OCI-LY3 (cell line): ENCODE measurements around the gene PTPRR.

Source experiments
- H2AFZ ChIP-seq: fragments of 200-600, 300-600 bp; shearing (Covaris generic); 2 replicates; pipeline ENCODE4 v1.6.0; 2014; ENCODE audit warnings: antibody characterized with exemption, low read depth, low read length
- H3K27ac ChIP-seq: fragments of 200-600, 300-600 bp; sonication (generic); 2 replicates; pipeline ENCODE4 v1.5.1; 2014; ENCODE audit warnings: mild to moderate bottlenecking, low read length, moderate library complexity, mixed read lengths
- H3K27me3 ChIP-seq: fragments of 200-600, 300-600 bp; sonication (generic); 2 replicates; pipeline ENCODE4 v1.6.1; 2014; ENCODE audit warnings: low read depth, low read length, mixed read lengths
- H3K36me3 ChIP-seq: fragments of 200-600, 300-600 bp; sonication (generic); replicated peaks from 2 replicates; pipeline ENCODE3; 2014; ENCODE audit warnings: low read depth, low read length, mixed read lengths
- H3K4me1 ChIP-seq: fragments of 300-600, 200-600 bp; sonication (generic); 2 replicates; pipeline ENCODE4 v1.6.1; 2014; ENCODE audit warnings: low read length, mixed read lengths
- H3K4me2 ChIP-seq: fragments of 200-600, 300-600 bp; sonication (generic); 2 replicates; pipeline ENCODE4 v1.6.1; 2014; ENCODE audit warnings: low read length, mixed read lengths
- H3K4me3 ChIP-seq: fragments of 300-600, 200-600 bp; sonication (generic); 2 replicates; pipeline ENCODE4 v1.5.1; 2014; ENCODE audit warnings: antibody characterized with exemption, mild to moderate bottlenecking, low read length, moderate library complexity
- H3K79me2 ChIP-seq: fragments of 300-600, 200-600 bp; shearing (Covaris generic); 2 replicates; pipeline ENCODE4 v1.6.1; 2014; ENCODE audit warnings: mild to moderate bottlenecking, low read length, mixed read lengths
- H3K9ac ChIP-seq: fragments of 300-600, 200-600 bp; shearing (Covaris generic); 2 replicates; pipeline ENCODE4 v1.6.0; 2014; ENCODE audit warnings: mild to moderate bottlenecking, low read length, moderate library complexity
- H3K9me3 ChIP-seq: fragments of 200-600, 300-600 bp; shearing (Covaris generic); 2 replicates; pipeline ENCODE4 v1.6.1; 2014; ENCODE audit warnings: low read length, mixed read lengths; ENCODE audit not compliant: insufficient read depth
- H4K20me1 ChIP-seq: fragments of 200-600, 300-600 bp; sonication (generic); 2 replicates; pipeline ENCODE4 v1.6.1; 2016; ENCODE audit warnings: low read length, mixed read lengths; ENCODE audit not compliant: insufficient read depth
- CTCF ChIP-seq: fragments of 200-600, 300-600 bp; sonication (generic); IDR thresholded peaks from 2 replicates; pipeline ENCODE4 v1.5.1; 2014; ENCODE audit warnings: antibody characterized with exemption, low read length, low read depth
- EZH2phosphoT487 ChIP-seq: fragments of 200-600 bp; shearing (Covaris generic); IDR thresholded peaks from 2 replicates; pipeline ENCODE4 v1.6.1; 2018; ENCODE audit warnings: antibody characterized with exemption, mixed run types, low read depth

PTPRR gene

GRCh38 chr12:70927356-70927755 is 6.8 kb upstream of the PTPRR start:
- no peaks in the 10 kb centered on the region for H3K27me3 ChIP-seq
- no peaks in the 10 kb centered on the region for H3K79me2 ChIP-seq
- H2AFZ ChIP-seq: no peak overlapping the region
- no peak overlapping the region for H3K4me2 ChIP-seq
- H3K9ac ChIP-seq: no peak overlapping the region
- H4K20me1 ChIP-seq: no peaks in the 10 kb centered on the region
- H3K36me3 ChIP-seq: no peaks in the 10 kb centered on the region
- no peak overlapping the region for H3K27ac ChIP-seq
- no peaks in the 10 kb centered on the region for H3K4me1 ChIP-seq
- TF ChIP-seq EZH2phosphoT487 (no peak), CTCF (no peak)
- H3K4me3 ChIP-seq: no peak overlapping the region
- no peaks in the 10 kb centered on the region for H3K9me3 ChIP-seq

- H3K4me3 ChIP-seq: no peak overlapping the region
- no peak for TF ChIP-seq EZH2phosphoT487
- TF ChIP-seq CTCF: no peak
Observed at GRCh38 chr12:70925539-70925938, 5.0 kb upstream of the PTPRR start.

GRCh38 chr12:70920891-70921290 is 353 bp upstream of the PTPRR start:
- Histone ChIP-seq H2AFZ (no peak overlapping the region), H3K9me3 (no peaks in the 10 kb centered on the region), H4K20me1 (no peaks in the 10 kb centered on the region), H3K36me3 (no peaks in the 10 kb centered on the region), H3K4me3 (no peak overlapping the region), H3K4me1 (no peaks in the 10 kb centered on the region), H3K27ac (no peak overlapping the region), H3K4me2 (no peak overlapping the region), H3K9ac (no peak overlapping the region), H3K79me2 (no peaks in the 10 kb centered on the region), H3K27me3 (peaks cover 7% of the 10 kb centered on the region; the same call in 1 of the 2 replicates)
- TF ChIP-seq CTCF (no peak), EZH2phosphoT487 (no peak)

More at GRCh38 chr12:70925539-70925938, 5.0 kb upstream of the PTPRR start:
- H3K36me3 ChIP-seq: no peaks in the 10 kb centered on the region
- H3K9ac ChIP-seq: no peak overlapping the region
- no peak overlapping the region for H3K4me2 ChIP-seq
- no peaks in the 10 kb centered on the region for H3K4me1 ChIP-seq
- no peaks in the 10 kb centered on the region for H4K20me1 ChIP-seq
- H2AFZ ChIP-seq: no peak overlapping the region
- H3K27ac ChIP-seq: no peak overlapping the region
- H3K27me3 ChIP-seq: no peaks in the 10 kb centered on the region
- H3K9me3 ChIP-seq: no peaks in the 10 kb centered on the region
- no peaks in the 10 kb centered on the region for H3K79me2 ChIP-seq

- Histone ChIP-seq H3K27ac (no peak overlapping the region), H4K20me1 (no peaks in the 10 kb centered on the region), H3K36me3 (no peaks in the 10 kb centered on the region), H3K9me3 (no peaks in the 10 kb centered on the region), H3K9ac (no peak overlapping the region), H2AFZ (no peak overlapping the region), H3K4me3 (no peak overlapping the region), H3K79me2 (no peaks in the 10 kb centered on the region), H3K4me2 (no peak overlapping the region), H3K4me1 (no peaks in the 10 kb centered on the region), H3K27me3 (peaks cover 7% of the 10 kb centered on the region; the same call in 1 of the 2 replicates)
- TF ChIP-seq CTCF (no peak), EZH2phosphoT487 (no peak)
Observed at GRCh38 chr12:70919597-70920035, 922 bp downstream of the PTPRR start.
